ENCODE data around the gene RBM19.

Gene RBM19

GRCh38 chr12:113796852-113797534 is 169.1 kb downstream of the RBM19 start:
- H3K27ac ChIP-seq (ENCODE audit: poor library complexity, severe bottlenecking), result no peak overlapping the region
- H3K4me3 ChIP-seq (ENCODE audit: severe bottlenecking), result no peak overlapping the region
- no peak for TF ChIP-seq CTCF (IDR thresholded peaks at IDR 0.05; ENCODE audit: poor library complexity, severe bottlenecking)
- ATAC-seq (ENCODE audit: low read depth) (no peak), DNase-seq (ENCODE audit: low spot score) (no peak)
- H3K27me3 ChIP-seq (ENCODE audit: insufficient read depth, poor library complexity, severe bottlenecking), result peaks cover 22% of the 10 kb centered on the region
- H3K4me1 ChIP-seq (ENCODE audit: insufficient read depth, poor library complexity, severe bottlenecking), result no peaks in the 10 kb centered on the region
- no peaks in the 10 kb centered on the region for H3K36me3 ChIP-seq (ENCODE audit: low read depth)
- H3K9me3 ChIP-seq (ENCODE audit: severe bottlenecking), result no peaks in the 10 kb centered on the region

- Histone ChIP-seq H3K27ac (ENCODE audit: poor library complexity, severe bottlenecking) (no peak overlapping the region), H3K4me3 (ENCODE audit: severe bottlenecking) (no peak overlapping the region), H3K36me3 (ENCODE audit: low read depth) (no peaks in the 10 kb centered on the region), H3K27me3 (ENCODE audit: insufficient read depth, poor library complexity, severe bottlenecking) (peaks cover 22% of the 10 kb centered on the region), H3K9me3 (ENCODE audit: severe bottlenecking) (no peaks in the 10 kb centered on the region), H3K4me1 (ENCODE audit: insufficient read depth, poor library complexity, severe bottlenecking) (no peaks in the 10 kb centered on the region)
- no peak for DNase-seq (ENCODE audit: low spot score)
- no peak for TF ChIP-seq CTCF (IDR thresholded peaks at IDR 0.05; ENCODE audit: poor library complexity, severe bottlenecking)
- no peak for ATAC-seq (ENCODE audit: low read depth)
These were observed 169.9 kb downstream of the RBM19 start for GRCh38 chr12:113796066-113796827.

GRCh38 chr12:113795445-113795844 is 170.7 kb downstream of the RBM19 start:
- H3K27me3 ChIP-seq (ENCODE audit: insufficient read depth, poor library complexity, severe bottlenecking), result peaks cover 22% of the 10 kb centered on the region
- no peak for TF ChIP-seq CTCF (IDR thresholded peaks at IDR 0.05; ENCODE audit: poor library complexity, severe bottlenecking)

GRCh38 chr12:113794774-113795173 is 171.4 kb downstream of the RBM19 start:
- ATAC-seq (ENCODE audit: low read depth) (no peak), DNase-seq (ENCODE audit: low spot score) (no peak)
- no peaks in the 10 kb centered on the region for H3K36me3 ChIP-seq (ENCODE audit: low read depth)
- H3K27ac ChIP-seq (ENCODE audit: poor library complexity, severe bottlenecking), result no peak overlapping the region
- H3K9me3 ChIP-seq (ENCODE audit: severe bottlenecking), result no peaks in the 10 kb centered on the region
- no peak overlapping the region for H3K4me3 ChIP-seq (ENCODE audit: severe bottlenecking)
- no peaks in the 10 kb centered on the region for H3K4me1 ChIP-seq (ENCODE audit: insufficient read depth, poor library complexity, severe bottlenecking)
- no peak for TF ChIP-seq CTCF (IDR thresholded peaks at IDR 0.05; ENCODE audit: poor library complexity, severe bottlenecking)
- H3K27me3 ChIP-seq (ENCODE audit: insufficient read depth, poor library complexity, severe bottlenecking), result peaks cover 22% of the 10 kb centered on the region

More at GRCh38 chr12:113795445-113795844, 170.7 kb downstream of the RBM19 start:
- ATAC-seq (ENCODE audit: low read depth) (no peak), DNase-seq (ENCODE audit: low spot score) (no peak)
- Histone ChIP-seq H3K27ac (ENCODE audit: poor library complexity, severe bottlenecking) (no peak overlapping the region), H3K4me3 (ENCODE audit: severe bottlenecking) (no peak overlapping the region), H3K36me3 (ENCODE audit: low read depth) (no peaks in the 10 kb centered on the region), H3K9me3 (ENCODE audit: severe bottlenecking) (no peaks in the 10 kb centered on the region), H3K4me1 (ENCODE audit: insufficient read depth, poor library complexity, severe bottlenecking) (no peaks in the 10 kb centered on the region)

- no peaks in the 10 kb centered on the region for H3K9me3 ChIP-seq (ENCODE audit: severe bottlenecking)
- no peaks in the 10 kb centered on the region for H3K36me3 ChIP-seq (ENCODE audit: low read depth)
- H3K27ac ChIP-seq (ENCODE audit: poor library complexity, severe bottlenecking), result no peak overlapping the region
- no peak for TF ChIP-seq CTCF (IDR thresholded peaks at IDR 0.05; ENCODE audit: poor library complexity, severe bottlenecking)
- H3K4me1 ChIP-seq (ENCODE audit: insufficient read depth, poor library complexity, severe bottlenecking), result no peaks in the 10 kb centered on the region
- no peak for ATAC-seq (ENCODE audit: low read depth)
- H3K4me3 ChIP-seq (ENCODE audit: severe bottlenecking), result no peak overlapping the region
- no peak for DNase-seq (ENCODE audit: low spot score)
- H3K27me3 ChIP-seq (ENCODE audit: insufficient read depth, poor library complexity, severe bottlenecking), result peaks cover 22% of the 10 kb centered on the region
These were observed 172.9 kb downstream of the RBM19 start for GRCh38 chr12:113793250-113793649.

Measured in RWPE2 (cell line).